ENCODE measurements around the gene HLA-B. TPM values are rescaled to one million over a fixed set of nuclear protein-coding genes. Genes with fewer than 3 reads are reported as not detected.
"Not testable (repeated sequence)": the region's sequence is repeated elsewhere in the genome, so short reads cannot be mapped to it uniquely, and the experiment has no call there.

HLA-B gene
- 451 TPM for total RNA-seq

GRCh38 chr6:31356946-31357466 is at the start of gene HLA-B:
HLA-B (minus strand) TSS chr6:31357179; CDS start chr6:31357158, 21 bp downstream.
- DNase-seq: peak; percentile 88

DNA sequence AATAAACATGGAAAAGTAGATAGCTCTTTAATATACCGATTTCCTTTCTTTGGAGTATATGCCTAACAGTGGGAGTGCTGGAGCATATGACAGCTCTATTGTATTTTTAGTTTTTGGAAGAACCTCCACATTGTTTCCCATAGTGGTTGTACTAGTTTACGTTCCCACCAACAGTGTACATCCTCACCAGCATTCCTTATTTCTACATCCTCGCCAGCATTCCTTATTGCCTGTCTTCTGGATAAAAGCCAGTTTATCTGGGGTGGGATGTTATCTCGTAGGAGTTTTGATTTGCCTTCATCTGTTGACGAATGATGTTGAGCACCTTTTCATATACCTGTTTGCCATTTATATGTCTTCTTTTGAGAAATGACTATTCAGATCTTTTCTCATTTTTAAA is 49.0 kb upstream of the HLA-B start:
- DNase-seq: no peak

DNA sequence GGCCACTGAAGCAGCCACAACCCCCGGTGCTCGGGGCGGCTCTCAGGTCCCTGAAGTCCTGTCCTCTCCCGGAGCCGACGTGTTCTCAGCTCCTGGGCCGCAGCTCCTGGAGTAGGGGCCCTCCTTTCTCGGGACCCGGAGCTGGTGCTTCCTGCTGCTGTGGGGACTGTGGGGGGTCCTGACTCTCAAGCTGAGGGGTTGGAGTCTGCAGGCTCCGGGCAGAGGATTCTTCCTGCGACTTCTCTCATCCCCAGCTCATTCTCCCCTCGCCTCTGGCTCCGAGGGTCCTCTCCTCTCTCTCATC is 47.0 kb upstream of the HLA-B start:
- not testable (repeated sequence) for DNase-seq

GRCh38 chr6:31403283-31404060 is 46.5 kb upstream of the HLA-B start, which contains the start of gene MICA:
MICA (plus strand) TSS chr6:31403595; CDS start chr6:31403633, 38 bp downstream.
- DNase-seq: peak; percentile 86

DNA sequence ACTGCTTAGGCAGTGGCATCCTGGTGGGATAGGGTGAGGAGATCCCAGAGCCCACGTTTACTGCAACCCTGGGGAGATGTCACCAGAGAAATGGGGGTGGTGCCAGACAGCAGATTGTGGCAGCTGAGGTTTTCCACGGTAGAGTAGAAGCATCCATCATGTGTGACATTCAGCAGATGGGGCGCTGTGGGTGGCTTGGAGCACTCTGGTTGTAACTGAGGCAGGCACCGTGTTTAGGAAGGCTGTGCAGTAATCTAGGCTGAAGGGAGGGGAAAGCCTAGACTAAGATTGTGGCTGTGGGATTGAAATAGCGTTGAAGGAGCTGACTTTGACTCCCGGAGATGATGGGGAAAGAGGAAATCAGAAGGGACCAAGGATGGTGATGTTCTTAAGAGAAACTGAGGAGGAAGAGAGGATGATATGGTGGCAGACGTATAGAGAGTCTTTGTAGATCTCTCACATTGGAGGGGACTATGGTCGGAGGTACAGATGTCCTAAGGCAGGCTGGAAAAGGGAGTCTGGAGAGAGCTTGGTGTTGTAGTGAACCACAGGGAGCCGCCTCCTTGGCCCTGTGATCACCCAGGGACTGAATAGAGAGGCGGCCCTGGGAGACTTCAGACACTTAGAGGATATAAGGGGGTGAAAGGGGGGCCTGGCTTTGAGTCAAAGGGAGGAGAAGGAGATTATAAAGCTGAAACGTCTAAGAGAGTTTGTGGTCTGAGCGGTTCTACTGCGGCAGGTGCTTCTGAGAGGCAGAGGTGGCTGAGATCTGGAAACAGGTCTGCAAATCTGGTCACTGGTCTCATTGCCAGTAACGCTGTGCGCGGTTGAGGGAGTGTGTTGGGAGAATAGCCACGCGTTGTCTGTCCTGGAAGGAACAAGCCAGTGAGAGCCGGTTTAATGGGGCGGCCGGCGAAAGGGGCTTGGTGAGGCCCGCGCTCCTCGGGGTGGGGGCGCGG is 45.6 kb upstream of the HLA-B start:
- peak; percentile 35 for DNase-seq

DNA sequence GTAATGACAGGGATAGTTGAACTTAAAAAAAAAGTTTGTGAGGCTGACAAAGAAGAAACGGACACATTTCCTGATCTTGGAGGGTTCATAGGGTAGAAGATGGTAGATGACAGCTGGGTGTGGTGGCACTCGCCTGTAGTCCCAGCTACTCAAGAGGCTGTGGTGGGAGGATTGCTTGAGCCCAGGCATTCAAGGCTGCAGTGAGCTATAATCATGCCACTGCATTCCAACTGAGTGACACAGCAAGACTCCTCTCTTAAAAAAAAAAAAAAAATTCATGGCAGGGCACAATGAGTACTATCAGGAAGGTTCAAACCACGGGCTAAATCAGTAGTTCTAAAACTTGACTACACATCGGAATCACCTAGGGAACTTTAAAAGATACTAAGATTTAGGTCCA is 44.4 kb upstream of the HLA-B start:
- DNase-seq: no peak

- DNase-seq: peak; percentile 21
Observed at GRCh38 chr6:31400467-31401289, 43.7 kb upstream of the HLA-B start.

GRCh38 chr6:31399589-31400466 is 42.8 kb upstream of the HLA-B start:
- DNase-seq: peak; percentile 89

GRCh38 chr6:31397901-31398525 is 41.0 kb upstream of the HLA-B start:
- no peak for DNase-seq

- not testable (repeated sequence) for DNase-seq
Observed at GRCh38 chr6:31397153-31397499, 40.1 kb upstream of the HLA-B start.

DNA sequence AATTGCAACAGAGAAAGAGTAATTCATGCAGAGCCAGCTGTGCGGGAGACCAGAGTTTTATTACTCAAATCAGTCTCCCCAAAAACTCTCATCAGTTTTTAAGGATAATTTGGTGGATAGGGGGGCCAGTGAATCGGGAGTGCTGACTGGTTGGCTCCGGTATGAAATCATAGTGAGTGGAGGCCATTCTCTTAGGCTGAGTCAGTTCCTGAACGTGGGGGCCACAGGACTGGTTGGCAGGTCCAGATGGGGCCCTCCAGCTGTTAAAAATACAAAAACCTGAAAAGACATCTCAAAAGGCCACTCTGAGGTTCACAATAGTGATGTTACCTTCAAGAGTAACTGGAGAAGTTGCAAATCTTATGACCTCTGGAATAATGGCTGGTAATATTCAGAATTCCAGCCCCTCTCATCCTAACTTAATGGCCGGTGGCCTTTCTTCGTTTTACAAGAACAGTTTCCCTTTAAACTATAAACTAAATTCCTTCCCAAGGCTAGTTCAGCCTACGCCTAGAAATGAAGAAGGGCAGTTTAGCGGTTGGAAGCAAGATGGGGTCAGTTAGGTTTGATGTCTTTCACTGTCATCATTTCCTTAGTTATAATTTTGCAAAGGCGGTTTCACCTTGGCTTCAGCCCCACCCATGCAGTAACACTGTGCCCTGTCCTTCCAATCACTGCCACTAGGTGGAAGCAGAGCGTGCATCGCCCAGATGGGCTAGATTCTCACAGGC is 39.6 kb upstream of the HLA-B start:
- DNase-seq: peak; percentile 86

DNA sequence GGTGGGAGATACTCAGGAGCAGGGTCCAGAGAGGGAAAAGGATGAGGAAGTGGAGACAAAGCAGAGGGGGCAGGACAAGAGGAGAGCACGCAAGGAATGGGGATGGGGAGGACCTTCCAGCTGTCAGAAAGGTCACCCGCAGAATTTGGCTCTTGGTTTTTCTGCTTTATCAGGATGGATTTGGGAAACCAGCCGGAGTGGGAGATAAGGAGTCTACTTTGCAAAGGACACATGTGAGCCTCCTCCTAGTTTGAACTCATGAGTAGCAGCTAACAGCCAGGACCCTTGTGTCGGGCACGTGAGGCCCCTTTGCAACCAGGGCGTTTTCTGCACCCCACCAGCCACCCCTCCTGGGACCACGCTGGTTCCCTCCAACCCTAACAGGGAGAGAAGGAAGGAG is 38.9 kb upstream of the HLA-B start:
- DNase-seq: no peak

- DNase-seq: no peak
Observed at GRCh38 chr6:31394381-31394780, 37.4 kb upstream of the HLA-B start.

- no peak for DNase-seq
Observed at GRCh38 chr6:31393932-31394331, 37.0 kb upstream of the HLA-B start.

- DNase-seq: not testable (repeated sequence)
Observed at GRCh38 chr6:31389802-31390132, 32.8 kb upstream of the HLA-B start.

DNA sequence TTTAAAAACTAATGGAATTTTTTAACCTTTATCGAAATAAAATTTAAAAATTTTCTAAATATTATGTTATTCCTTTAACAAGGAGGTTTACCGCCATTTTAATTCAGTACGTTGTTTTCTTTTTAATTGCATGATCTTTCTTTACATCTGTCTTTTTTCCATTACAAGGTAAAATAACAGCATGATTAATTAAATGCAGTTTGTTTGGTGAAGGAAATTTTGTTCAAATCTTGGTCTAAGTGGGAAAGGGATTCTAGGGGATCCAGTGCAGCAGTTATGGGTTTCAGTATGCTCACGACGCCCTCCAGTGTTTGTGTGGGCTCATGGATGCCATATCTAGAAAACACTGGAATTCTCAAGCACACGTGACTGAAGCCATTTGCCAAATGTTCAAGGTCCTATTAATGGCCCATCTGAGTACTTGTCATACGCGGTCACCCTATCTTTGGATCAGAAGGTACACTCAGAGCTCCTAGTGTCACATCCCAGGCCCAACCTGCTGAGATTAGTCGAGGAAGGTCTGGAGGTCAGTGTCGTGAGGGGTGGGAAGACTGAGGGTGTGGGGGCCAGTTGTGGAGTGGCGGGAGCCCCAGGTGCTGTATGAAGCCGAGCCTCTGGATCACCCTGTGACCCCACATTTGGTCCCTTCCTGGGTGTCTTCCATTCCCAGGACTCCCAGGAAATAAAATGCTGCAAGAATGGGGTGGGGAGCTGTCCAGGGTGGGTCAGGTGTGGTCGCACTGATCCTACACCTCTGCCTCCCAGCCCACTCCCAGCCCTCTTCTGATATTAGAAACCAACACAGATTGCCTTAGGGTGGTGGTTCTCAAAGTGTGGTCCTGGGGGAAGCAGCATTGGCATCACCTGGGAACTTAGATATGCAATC is 32.2 kb upstream of the HLA-B start:
- DNase-seq: not testable (repeated sequence)

DNA sequence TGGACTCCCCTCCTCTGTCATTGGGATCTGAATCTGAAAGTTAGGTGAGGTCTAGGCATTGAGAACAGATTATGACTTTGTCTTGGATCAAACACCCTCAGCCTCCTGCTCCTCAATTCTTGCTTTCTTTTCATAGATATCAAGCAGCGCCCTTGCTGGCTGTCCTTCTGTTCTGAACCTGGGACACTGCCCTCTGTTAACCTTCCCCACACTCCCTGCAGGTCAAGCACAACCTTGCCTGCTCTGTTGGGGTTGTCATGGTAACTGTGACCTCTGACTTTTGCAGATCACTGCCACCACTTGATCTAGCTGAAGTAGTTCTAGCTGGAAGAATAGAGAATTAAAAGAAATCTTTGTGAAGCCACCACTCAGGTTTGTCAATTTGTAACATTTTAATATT is 30.0 kb upstream of the HLA-B start:
- DNase-seq: no peak

- DNase-seq: no peak
Observed at GRCh38 chr6:31386099-31386498, 29.1 kb upstream of the HLA-B start.

- no peak for DNase-seq
Observed at GRCh38 chr6:31385041-31385440, 28.1 kb upstream of the HLA-B start.

Data from tongue (tissue), 2 donors.